Right atrium auricular region (tissue), 2 donors: Measurements from ENCODE around the gene DNAH10. TPM values are rescaled to one million over a fixed set of nuclear protein-coding genes. Genes with fewer than 3 reads are reported as not detected.

Source experiments
- DNase-seq: peaks from one replicate; pipeline ENCODE4 v3.0.0-alpha.2; 2019; ENCODE audit warnings: low spot score
- H3K27ac ChIP-seq, 2 donors: fragments of 200-600 bp; sonication (generic); 1 replicate in 1 of 2; 2 replicates in 1 of 2; pipeline ENCODE4 v1.5.1; 2016 to 2019
- H3K27me3 ChIP-seq, 2 donors: fragments of 200-600 bp; sonication (generic); one replicate each; pipeline versions ENCODE4 v1.5.1 to v1.6.0; 2017 to 2019
- H3K36me3 ChIP-seq: fragments of 200-600 bp; sonication (generic); one replicate; pipeline ENCODE4 v1.5.1; 2016
- H3K4me1 ChIP-seq, 2 donors: fragments of 200-600 bp; sonication (generic); one replicate each; pipeline versions ENCODE4 v1.5.1 to v1.6.0; 2017 to 2019
- H3K4me3 ChIP-seq, 2 donors: fragments of 200-600 bp; sonication (generic); 1 replicate in 1 of 2; 2 replicates in 1 of 2; pipeline ENCODE4 v1.5.1; 2017 to 2019; ENCODE audit warnings: mild to moderate bottlenecking in 1 of 2, moderate library complexity in 1 of 2
- H3K9me3 ChIP-seq, 2 donors: fragments of 200-600 bp; sonication (generic); one replicate each; pipeline ENCODE4 v1.5.1; 2019
- CTCF ChIP-seq, 2 donors: fragments of 200-600 bp; sonication (generic); IDR thresholded peaks; one replicate each; pipeline ENCODE4 v1.5.1; 2019; ENCODE audit warnings: antibody characterized with exemption in 2 of 2
- total RNA-seq, 2 donors: library from RNA; depleted of rRNA; stranded (reverse); fragments of >200 nt; gene quantifications; one replicate each; pipeline ENCODE4 v1.1.0, GENCODE V29; 2016

Gene DNAH10
- total RNA-seq, 2 donors from 2014 or later, result 0.11 TPM; not detected in 1

DNA sequence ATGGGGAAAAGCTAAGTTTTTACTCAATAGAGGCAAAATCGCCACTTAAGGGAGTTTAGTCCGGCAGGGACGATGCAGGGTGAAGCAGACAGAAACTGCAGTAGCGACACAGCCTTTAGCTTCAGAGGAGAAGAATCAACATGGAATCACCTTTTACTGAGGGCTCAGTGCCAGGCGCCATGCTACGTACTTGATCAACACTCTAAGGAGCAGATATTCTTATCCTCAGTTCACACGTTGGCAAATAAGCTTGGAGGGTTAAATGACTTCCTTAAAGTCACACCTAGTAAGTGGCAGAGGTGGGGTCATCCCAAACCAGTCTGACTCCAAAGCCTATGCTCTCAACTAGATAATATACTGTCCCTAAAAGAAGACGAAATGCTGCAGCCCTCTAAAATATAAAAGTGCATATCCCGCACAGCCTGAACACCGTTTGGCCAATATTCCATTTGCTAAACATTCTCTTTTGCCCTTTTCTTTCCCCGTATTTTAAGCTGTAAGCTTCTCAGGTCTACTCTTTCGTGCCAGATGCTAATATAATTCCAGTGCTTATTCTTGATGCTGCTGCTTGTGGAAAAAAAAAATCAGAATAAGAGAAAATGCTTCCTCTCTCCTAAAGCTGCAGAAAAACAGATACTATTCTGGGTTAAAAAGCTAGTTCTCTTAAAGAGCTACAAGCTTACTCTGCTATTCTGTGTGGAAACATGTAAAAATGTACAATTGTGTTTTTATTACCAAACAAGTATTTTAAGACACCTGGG is 199.7 kb downstream of the DNAH10 start:
- DNase-seq, result peak; percentile 30
- Histone ChIP-seq H3K4me3 (no peak overlapping the region), H3K9me3 (no peaks in the 10 kb centered on the region), H3K27me3 (no peaks in the 10 kb centered on the region), H3K27ac (no peak overlapping the region), H3K36me3 (no peaks in the 10 kb centered on the region), H3K4me1 (peaks cover 0 to 3% of the 10 kb centered on the region in 2 donors)
- TF ChIP-seq CTCF (IDR thresholded peaks at IDR 0.05), result no peak

DNA sequence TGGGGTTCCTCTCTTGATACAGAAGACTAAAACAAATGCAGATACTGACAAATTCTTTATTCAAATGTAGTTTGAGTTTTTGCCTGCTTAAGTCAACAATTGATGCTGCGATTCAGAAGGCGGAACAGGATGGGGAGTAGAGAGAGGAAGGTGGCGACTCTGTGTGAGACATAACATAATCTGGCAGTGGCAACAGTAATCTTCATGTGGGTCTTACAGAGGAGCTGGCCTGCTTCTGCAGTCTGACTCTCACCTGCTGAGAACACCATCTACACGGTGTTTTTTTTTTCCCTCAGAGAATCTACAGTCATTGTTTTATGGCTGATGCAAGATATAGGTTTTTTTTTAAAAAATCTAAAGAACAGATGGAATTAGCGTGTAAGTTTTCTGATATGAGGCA is 200.4 kb downstream of the DNAH10 start:
- no peaks in the 10 kb centered on the region for H3K9me3 ChIP-seq
- no peaks in the 10 kb centered on the region for H3K36me3 ChIP-seq
- H3K27me3 ChIP-seq, result no peaks in the 10 kb centered on the region
- H3K27ac ChIP-seq, result no peak overlapping the region
- DNase-seq, result no peak
- peaks cover 0 to 5% of the 10 kb centered on the region in 2 donors for H3K4me1 ChIP-seq
- no peak for TF ChIP-seq CTCF (IDR thresholded peaks at IDR 0.05)
- no peak overlapping the region for H3K4me3 ChIP-seq

DNA sequence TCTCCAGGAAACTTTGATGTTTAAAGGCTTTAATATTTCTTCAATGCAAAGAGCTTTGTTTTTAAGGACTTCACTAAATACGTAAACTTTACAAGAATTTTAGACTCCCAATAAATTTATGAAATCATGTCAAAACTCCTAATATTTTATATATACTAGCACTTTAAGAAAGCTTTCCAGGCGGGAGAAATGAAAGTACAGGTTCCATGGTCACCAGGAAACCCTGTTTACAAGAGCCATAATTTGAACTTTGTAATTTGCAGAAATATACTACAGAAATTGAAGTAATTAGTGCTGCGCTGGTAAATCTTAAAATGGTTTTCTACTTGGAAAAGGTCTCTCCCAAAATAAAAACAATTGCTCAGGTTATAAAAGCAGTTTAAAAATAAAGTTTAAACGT is 201.7 kb downstream of the DNAH10 start:
- Histone ChIP-seq H3K27me3 (no peaks in the 10 kb centered on the region), H3K4me1 (peaks cover 0 to 8% of the 10 kb centered on the region in 2 donors)

DNA sequence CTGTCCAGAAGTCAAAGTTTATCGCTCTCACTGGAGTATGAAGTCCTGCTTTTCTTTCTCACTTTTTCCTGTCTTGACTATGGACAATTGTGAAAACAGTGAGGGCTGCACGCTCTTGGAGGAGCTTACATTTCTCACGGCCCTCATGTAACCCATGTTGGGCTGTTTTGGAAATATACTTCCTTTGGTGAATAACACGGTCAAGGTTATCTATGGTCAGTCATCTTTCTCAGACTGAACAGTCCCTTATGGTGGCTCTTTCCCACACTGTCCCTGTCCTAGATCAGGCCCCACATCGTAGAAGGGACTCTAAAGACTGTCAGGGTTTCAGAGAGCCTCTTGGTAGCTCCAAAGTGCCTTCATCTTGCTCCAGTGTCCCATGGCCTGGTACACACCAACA is 203.3 kb downstream of the DNAH10 start:
- H3K27ac ChIP-seq, result no peak overlapping the region
- peaks cover 0 to 18% of the 10 kb centered on the region in 2 donors for H3K4me1 ChIP-seq
- DNase-seq, result no peak
- no peak for TF ChIP-seq CTCF (IDR thresholded peaks at IDR 0.05)
- H3K36me3 ChIP-seq, result no peaks in the 10 kb centered on the region
- H3K27me3 ChIP-seq, result no peaks in the 10 kb centered on the region
- H3K9me3 ChIP-seq, result no peaks in the 10 kb centered on the region
- no peak overlapping the region for H3K4me3 ChIP-seq

More for the DNA sequence above, 201.7 kb downstream of the DNAH10 start:
- no peak overlapping the region for H3K4me3 ChIP-seq
- TF ChIP-seq CTCF (IDR thresholded peaks at IDR 0.05), result no peak
- H3K9me3 ChIP-seq, result no peaks in the 10 kb centered on the region
- no peaks in the 10 kb centered on the region for H3K36me3 ChIP-seq
- no peak for DNase-seq
- H3K27ac ChIP-seq, result no peak overlapping the region

DNA sequence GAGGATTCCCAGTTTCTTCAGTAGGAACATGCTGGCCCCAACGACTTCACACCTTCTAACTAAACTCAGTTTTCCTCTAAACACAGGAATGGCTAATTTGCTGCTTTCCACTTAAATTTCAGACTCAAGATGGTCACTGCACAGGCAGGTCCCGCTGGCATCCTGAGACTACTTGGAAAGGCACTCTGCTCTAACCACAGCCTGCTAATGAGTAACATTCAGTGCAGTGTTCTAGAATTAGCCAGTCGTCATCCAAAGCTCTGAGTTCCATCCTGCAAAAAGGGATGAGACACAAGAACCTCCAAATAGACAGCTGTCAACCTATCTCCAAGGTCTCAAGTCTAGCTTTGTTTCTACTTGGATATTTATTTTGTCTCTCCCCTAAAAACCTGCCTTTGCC is 204.5 kb downstream of the DNAH10 start:
- H3K27ac ChIP-seq, result no peak overlapping the region
- no peak overlapping the region for H3K4me3 ChIP-seq
- H3K4me1 ChIP-seq, result peaks cover 0 to 22% of the 10 kb centered on the region in 2 donors
- no peaks in the 10 kb centered on the region for H3K27me3 ChIP-seq
- no peaks in the 10 kb centered on the region for H3K9me3 ChIP-seq
- TF ChIP-seq CTCF (IDR thresholded peaks at IDR 0.05), result no peak
- no peak for DNase-seq
- H3K36me3 ChIP-seq, result no peaks in the 10 kb centered on the region
